Erythroblast (primary cell): ENCODE data around the gene CCDC192.

Experiments used
- GATA1 ChIP-seq: IDR thresholded peaks from 2 replicates; pipeline ENCODE4 v1.6.1; 2011; ENCODE audit warnings: low read depth, mild to moderate bottlenecking, control low read depth, low read length, moderate library complexity
- POLR2A ChIP-seq: IDR thresholded peaks from 2 replicates; pipeline ENCODE4 v1.6.1; 2011; ENCODE audit warnings: mild to moderate bottlenecking, low read length

GRCh38 chr5:127875235-127876021 is 172.2 kb downstream of the CCDC192 start:
- TF ChIP-seq POLR2A (no peak), GATA1 (no peak)
